ENCODE data around the gene LIMS1. TPM values are rescaled to one million over a fixed set of nuclear protein-coding genes. Genes with fewer than 3 reads are reported as not detected.
A peak's percentile ranks its signal among the peaks of the same experiment; 100 is the strongest.
"Not testable (repeated sequence)": the region's sequence is repeated elsewhere in the genome, so short reads cannot be mapped to it uniquely, and the experiment has no call there.

Gene LIMS1
- total RNA-seq, 1 experiment from 2014 or later: 56.2 TPM

GRCh38 chr2:108597105-108597744 is 63.0 kb downstream of the LIMS1 start:
- H2AFZ ChIP-seq (ENCODE audit: low read depth, low read length, poor library complexity, severe bottlenecking); intact Hi-C loops (cut with micrococcal nuclease); H4K20me1 ChIP-seq (ENCODE audit: insufficient read depth); H3K9me3 ChIP-seq (ENCODE audit: control insufficient read depth in 1 of 2, insufficient read depth in 1 of 2, low read depth in 1 of 2, low read length in 2 of 2); H3K27me3 ChIP-seq (ENCODE audit: insufficient read depth, low read length); H3K27ac ChIP-seq (ENCODE audit: low read depth, low read length); DNase-seq (ENCODE audit: low read depth, low spot score); H3K9me2 ChIP-seq (ENCODE audit: insufficient read depth); POLR2A ChIA-PET; H3K9ac ChIP-seq (ENCODE audit: low read length); BruUV-seq (replicated peaks); H3K4me3 ChIP-seq (replicated peaks in 1 of 2; ENCODE audit: low read depth in 1 of 2, low read length in 2 of 2); RAD21 ChIA-PET (ENCODE audit: low non-redundant PET in 1 of 2, low total read pairs in 2 of 2, uncharacterized antibody in 2 of 2, unreplicated experiment in 2 of 2); H3K36me3 ChIP-seq (ENCODE audit: control insufficient read depth in 1 of 2, insufficient read depth in 2 of 2, low read length in 2 of 2); H3K4me2 ChIP-seq (ENCODE audit: low read length); ATAC-seq: not testable (repeated sequence)
- TF ChIP-seq, protein P1, sequence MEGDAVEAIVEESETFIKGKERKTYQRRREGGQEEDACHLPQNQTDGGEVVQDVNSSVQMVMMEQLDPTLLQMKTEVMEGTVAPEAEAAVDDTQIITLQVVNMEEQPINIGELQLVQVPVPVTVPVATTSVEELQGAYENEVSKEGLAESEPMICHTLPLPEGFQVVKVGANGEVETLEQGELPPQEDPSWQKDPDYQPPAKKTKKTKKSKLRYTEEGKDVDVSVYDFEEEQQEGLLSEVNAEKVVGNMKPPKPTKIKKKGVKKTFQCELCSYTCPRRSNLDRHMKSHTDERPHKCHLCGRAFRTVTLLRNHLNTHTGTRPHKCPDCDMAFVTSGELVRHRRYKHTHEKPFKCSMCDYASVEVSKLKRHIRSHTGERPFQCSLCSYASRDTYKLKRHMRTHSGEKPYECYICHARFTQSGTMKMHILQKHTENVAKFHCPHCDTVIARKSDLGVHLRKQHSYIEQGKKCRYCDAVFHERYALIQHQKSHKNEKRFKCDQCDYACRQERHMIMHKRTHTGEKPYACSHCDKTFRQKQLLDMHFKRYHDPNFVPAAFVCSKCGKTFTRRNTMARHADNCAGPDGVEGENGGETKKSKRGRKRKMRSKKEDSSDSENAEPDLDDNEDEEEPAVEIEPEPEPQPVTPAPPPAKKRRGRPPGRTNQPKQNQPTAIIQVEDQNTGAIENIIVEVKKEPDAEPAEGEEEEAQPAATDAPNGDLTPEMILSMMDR (IDR thresholded peaks at IDR 0.05 in 2 of 3, conservative IDR thresholded peaks at IDR 0.05 in 1 of 3; ENCODE audit: borderline replicate concordance in 1 of 3, insufficient read depth in 1 of 3, low read depth in 2 of 3, low read length in 2 of 3): peak in 1 of 3 experiments; percentile 30; a peak in 2 of 6 replicates
- TF ChIP-seq RAD21 (IDR thresholded peaks at IDR 0.05; ENCODE audit: low read depth): peak; percentile 23
- H3K4me1 ChIP-seq (ENCODE audit: control insufficient read depth in 1 of 2, insufficient read depth in 2 of 2, low read length in 2 of 2): peaks cover 29 to 43% of the 10 kb centered on the region in 2 experiments
- CTCF ChIA-PET: interaction anchor here (1.2 kb wide), 1 partner anchor 39 kb away, joined by 4 read pairs; no protein-coding TSS in a partner anchor
- H3K79me2 ChIP-seq (ENCODE audit: insufficient read depth, low read length): peaks cover 29% of the 10 kb centered on the region

DNA sequence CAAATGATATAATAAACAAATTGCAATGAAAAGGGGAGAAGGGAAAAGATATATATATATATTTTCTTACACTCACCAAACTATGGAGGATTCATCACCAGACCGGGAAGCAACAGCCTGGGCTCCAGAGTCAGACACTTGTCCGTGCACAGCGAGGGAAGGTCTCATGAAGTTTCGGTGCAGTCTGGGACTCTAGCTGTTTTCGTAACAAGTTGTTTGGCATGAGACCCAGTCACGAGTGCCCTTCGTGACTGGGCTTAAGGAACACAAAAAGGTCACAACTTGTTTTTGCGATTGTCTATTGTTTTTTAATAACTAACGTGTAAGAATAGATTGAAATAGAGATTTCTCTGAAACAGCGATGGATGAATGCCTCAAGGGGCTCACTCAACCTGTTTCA is 66.9 kb downstream of the LIMS1 start:
- RAD21 ChIA-PET (ENCODE audit: low non-redundant PET in 1 of 2, low total read pairs in 2 of 2, uncharacterized antibody in 2 of 2, unreplicated experiment in 2 of 2); H3K9ac ChIP-seq (ENCODE audit: low read length); CTCF ChIA-PET; H3K4me2 ChIP-seq (ENCODE audit: low read length); H3K27me3 ChIP-seq (ENCODE audit: insufficient read depth, low read length); POLR2A ChIA-PET; ATAC-seq; H3K9me2 ChIP-seq (ENCODE audit: insufficient read depth); H3K27ac ChIP-seq (ENCODE audit: low read depth, low read length); DNase-seq (ENCODE audit: low read depth, low spot score); H3K9me3 ChIP-seq (ENCODE audit: control insufficient read depth in 1 of 2, insufficient read depth in 1 of 2, low read depth in 1 of 2, low read length in 2 of 2); H3K36me3 ChIP-seq (ENCODE audit: control insufficient read depth in 1 of 2, insufficient read depth in 2 of 2, low read length in 2 of 2); intact Hi-C loops (cut with micrococcal nuclease); H4K20me1 ChIP-seq (ENCODE audit: insufficient read depth); BruUV-seq (replicated peaks); H3K4me1 ChIP-seq (ENCODE audit: control insufficient read depth in 1 of 2, insufficient read depth in 2 of 2, low read length in 2 of 2); H3K4me3 ChIP-seq (replicated peaks in 1 of 2; ENCODE audit: low read depth in 1 of 2, low read length in 2 of 2); H2AFZ ChIP-seq (ENCODE audit: low read depth, low read length, poor library complexity, severe bottlenecking): not testable (repeated sequence)
- H3K79me2 ChIP-seq (ENCODE audit: insufficient read depth, low read length): peaks cover 26% of the 10 kb centered on the region
